CD4-positive, alpha-beta T cell treated with Interleukin-21 for 1 hour (primary cell): ENCODE results near the gene HSD17B11.
A peak's percentile ranks its signal among the peaks of the same experiment; 100 is the strongest.
"Not testable (repeated sequence)": the region's sequence is repeated elsewhere in the genome, so short reads cannot be mapped to it uniquely, and the experiment has no call there.

Experiments used
- DNase-seq: peaks from one replicate; pipeline ENCODE4 v3.0.0-alpha.2; 2020

Gene HSD17B11

GRCh38 chr4:87403732-87404131, 12.7 kb upstream of the HSD17B11 start:
- DNase-seq = not testable (repeated sequence)

GRCh38 chr4:87399954-87400353, 9.0 kb upstream of the HSD17B11 start:
- no peak for DNase-seq

DNA sequence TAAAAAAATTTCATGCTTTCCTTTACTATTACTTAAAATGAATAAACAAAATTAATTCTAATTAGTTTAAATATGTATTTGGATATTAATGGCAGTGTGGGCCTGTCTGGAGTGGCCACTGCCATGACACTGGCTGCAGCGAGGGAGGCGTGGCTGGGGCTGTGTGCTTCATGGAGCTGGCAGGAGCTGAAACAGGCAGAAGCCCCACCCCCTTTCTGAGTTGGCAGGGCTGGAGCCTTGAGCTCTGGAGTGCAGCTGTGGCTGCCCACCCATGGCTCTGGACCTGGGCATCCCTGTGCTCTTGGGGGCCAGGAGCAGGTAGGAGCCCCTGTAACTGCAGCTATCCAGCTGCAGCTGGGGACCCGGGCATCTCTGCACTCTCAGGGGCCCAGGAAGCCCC, 8.2 kb upstream of the HSD17B11 start:
- DNase-seq = no peak

DNA sequence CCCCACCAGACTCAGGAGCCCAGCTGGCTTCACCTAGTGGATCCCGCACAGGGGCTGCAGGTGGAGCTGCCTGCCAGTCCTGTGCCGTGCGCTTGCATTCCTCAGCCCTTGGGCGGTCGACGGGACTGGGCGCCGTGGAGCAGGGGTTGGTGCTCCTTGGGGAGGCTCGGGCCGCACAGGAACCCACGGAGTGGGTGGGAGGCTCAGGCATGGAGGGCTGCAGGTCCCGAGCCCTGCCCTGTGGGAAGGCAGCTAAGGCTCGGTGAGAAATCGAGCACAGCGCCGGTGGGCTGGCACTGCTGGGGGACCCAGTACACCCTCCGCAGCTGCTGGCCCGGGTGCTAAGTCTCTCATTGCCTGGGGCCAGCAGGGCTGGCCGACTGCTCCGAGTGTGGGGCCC, 4.9 kb upstream of the HSD17B11 start:
- not testable (repeated sequence) for DNase-seq

GRCh38 chr4:87395073-87395472, 4.1 kb upstream of the HSD17B11 start:
- not testable (repeated sequence) for DNase-seq

DNA sequence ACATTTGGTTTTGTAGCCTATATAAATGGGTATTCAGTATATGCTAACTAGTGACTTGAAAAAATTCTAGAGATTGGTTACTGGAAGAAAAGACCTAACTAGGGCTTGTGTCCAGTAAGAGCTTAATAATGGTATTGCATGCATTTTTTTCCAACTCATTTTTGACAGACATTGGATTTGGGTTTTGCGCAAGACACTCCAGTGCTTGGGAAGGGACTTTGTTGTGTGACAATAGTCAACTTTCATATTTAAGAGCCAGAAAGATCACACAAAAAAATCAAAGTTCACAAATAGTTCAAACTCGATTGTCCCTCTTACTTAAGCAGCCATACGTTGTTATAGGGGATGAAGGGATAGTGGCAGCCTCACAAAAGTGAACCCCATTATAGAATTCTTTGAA, 1.2 kb upstream of the HSD17B11 start:
- DNase-seq = no peak

- DNase-seq = no peak
Observed at GRCh38 chr4:87391576-87392054, 627 bp upstream of the HSD17B11 start.

- no peak for DNase-seq
Observed at GRCh38 chr4:87390551-87390890, 467 bp downstream of the HSD17B11 start.

DNA sequence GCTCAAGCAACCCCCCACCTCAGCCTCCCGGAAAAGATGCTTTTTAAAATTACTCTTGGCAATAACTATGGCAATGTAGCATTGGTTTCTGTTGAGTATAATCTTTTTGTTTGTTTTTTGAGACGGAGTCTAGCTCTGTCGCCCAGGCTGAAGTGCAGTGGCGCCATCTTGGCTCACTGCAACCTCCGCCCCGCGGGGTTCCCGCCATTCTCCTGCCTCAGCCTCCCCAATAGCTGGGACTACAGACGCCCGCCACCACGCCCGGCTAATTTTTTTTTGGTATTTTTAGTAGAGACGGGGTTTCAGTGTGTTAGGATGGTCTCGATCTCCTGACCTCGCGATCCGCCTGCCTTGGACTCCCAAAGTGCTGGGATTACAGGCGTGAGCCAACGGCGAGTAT, 933 bp downstream of the HSD17B11 start:
- DNase-seq = not testable (repeated sequence)

DNA sequence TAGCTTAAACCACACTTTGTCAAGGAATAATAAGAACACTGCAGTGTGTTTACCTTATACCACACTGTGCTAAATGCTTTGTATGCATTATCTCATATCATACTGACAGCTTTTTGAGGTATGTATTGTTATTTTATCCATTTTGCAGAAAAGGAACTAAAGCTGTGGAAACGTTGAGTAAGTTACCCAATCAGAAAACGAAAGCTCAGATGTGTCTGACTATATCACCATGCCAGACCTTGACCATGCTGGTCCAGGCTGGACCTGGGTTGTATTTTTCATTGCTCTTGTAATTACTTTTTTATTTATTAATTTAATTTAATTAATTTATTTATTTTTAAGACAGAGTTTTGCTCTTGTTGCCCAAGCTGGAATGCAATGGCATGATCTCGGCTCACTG, 2.1 kb downstream of the HSD17B11 start:
- no peak for DNase-seq

GRCh38 chr4:87387237-87387636, 3.8 kb downstream of the HSD17B11 start:
- no peak for DNase-seq

DNA sequence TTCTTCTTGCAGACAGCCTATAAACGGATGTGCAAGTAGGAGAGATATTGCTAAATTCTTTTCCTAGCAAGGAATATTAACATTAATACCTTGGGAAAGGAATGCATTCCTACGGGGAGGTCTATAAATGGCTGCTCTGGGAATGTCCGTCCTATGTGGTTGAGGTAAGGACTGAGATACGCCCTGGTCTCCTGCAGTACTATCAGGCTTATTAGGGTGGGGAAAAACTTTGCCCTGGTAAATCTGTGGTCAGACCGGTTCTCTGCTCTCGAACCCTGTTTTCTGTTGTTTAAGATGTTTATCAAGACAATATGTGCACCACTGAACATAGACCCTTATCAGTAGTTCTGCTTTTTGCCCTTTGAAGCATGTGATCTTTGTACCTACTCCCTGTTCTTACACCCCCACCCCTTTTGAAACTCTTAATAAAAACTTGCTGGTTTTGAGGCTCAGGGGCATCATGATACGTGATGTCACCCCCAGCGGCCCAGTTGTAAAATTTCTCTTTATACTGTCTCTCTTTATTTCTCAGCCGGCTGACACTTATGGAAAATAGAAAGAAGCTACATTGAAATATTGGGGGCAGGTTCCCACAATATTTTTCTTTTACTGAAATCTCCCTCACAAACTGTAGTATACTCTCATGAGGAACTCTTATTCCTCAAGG, 6.4 kb downstream of the HSD17B11 start:
- DNase-seq = not testable (repeated sequence)

DNA sequence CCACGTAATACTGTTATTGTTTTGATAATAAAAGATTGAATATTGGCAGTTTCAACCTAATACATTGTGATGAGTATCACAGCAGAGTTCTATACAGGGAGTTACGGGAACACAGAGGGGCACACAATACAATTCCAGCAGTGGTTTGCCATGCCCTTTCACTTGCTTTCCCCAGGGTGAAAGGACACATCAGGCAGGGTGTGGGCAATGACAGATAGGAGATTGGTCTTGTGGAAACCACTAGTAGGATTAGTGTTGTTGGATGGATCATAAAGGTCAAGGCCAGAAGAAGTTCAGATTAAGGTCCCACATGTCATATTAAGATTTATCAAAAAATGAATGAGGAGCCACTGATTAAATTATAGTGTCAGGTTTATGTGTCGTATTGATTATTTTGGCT, 8.1 kb downstream of the HSD17B11 start:
- DNase-seq = no peak

DNA sequence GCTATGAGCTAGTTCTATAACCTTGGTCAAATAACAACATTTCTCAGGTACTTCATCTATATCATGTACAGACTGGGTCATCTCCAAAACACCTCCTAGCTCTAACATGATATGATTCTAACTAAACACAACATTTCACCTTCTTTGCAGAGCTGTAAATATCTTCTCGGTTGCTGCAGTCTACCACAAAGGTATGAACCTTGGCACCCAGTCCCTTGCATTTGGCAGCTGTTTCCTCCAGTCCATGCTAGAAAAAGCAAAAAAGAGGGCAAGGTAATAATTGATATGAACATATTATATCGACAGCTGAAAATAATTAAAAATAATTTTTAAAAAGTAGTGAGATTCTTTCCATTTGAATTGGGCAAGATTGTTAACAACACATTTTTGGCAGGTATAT, 8.9 kb downstream of the HSD17B11 start:
- DNase-seq = no peak

DNA sequence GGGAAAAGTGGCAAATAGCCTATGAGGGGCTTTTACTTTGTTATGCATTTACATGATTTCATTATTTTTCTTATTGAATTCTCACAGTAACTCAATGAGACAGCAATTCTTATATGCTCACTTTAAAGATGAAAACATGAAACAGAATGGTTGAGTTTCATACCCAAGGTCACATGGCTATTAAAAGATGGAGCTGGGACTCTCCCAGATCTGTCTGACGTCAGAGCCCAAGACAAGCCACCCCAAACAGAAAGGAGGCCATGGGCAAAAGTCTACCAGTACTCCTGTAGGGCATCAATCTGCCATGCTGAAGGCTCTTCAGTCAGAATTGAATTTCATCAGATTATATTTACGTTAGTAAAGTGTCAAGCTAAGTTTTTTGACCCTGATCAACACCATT, 13.2 kb downstream of the HSD17B11 start:
- DNase-seq = no peak

- DNase-seq = peak; percentile 52
Observed at GRCh38 chr4:87375719-87376291, 15.2 kb downstream of the HSD17B11 start.

GRCh38 chr4:87370068-87370467, 20.9 kb downstream of the HSD17B11 start:
- no peak for DNase-seq

DNA sequence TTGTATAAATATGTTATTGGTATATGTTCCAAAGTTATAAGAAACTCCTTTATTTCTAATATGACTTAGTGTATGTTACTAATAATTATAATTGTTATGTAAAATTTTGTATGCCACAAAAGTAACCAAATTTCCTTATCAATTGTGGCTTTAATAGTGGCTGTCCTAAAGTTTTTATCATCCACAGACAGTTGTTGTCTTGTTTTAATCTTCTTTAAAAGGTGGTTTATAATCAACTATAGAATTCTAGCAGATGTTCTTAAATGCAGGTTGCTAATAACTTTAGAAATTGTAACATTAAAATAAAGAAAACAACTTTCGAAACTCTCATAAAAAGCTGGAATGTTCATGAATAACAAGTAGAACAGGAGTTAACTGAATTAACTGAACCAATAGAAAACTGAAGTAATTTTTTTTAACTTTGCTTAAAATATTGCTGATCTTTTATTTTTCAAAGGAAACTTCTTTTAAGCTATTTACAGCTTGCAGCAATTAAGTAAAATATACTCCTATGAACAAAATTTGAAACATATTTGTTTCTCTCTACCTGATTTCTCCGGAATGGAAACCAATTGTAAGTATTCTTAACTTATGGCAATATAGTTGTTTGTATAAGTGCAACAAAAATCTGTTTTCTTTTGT, 24.3 kb downstream of the HSD17B11 start:
- no peak for DNase-seq

GRCh38 chr4:87365348-87365747, 25.6 kb downstream of the HSD17B11 start:
- no peak for DNase-seq

GRCh38 chr4:87363552-87363951, 27.4 kb downstream of the HSD17B11 start:
- DNase-seq = no peak

DNA sequence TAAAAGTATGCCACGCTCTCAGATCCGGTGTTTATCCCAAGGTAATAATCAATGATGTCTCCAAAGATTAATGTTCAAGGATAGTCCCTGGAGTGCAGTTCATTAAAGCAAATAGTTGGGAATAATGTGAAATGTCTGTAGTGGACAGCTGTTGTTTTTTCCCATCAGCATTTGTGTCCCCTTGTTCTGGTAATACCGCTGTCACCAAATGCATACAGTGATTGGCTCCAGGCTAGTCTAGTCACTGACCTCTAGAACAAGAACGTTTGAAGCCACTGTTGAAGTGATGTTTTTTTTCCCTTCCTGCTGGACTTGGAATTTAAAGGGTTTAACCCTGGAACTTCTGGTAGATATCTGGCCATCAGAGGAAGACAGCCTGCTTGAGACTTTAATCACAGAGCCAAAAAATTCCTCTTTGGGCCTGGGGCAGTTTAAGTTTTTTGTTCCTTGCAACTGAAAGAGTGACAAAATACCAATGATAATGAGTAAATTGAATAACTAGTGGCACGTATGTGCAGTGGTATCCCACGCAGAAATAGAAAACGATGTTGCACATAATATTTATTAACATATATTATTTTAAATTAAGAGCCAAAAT, 30.6 kb downstream of the HSD17B11 start:
- no peak for DNase-seq

DNA sequence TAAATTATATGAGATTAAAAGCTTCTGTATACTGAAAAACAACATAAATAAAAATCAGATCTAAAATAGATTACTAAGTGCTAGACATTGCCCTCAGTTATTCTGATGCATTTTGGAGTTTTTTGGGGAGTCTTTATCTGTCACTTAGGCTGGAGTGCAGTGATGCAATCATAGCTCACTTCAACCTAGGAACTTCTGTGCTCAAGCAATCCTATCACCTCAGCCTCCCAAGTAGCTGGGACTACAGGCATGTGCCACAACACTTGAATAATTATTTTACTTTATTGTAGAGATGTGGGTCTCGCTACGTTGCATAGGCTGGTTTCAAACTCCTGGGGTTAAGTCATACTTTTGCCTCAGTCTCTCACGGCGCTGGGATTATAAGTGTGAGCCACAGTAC, 31.7 kb downstream of the HSD17B11 start:
- DNase-seq = no peak

DNA sequence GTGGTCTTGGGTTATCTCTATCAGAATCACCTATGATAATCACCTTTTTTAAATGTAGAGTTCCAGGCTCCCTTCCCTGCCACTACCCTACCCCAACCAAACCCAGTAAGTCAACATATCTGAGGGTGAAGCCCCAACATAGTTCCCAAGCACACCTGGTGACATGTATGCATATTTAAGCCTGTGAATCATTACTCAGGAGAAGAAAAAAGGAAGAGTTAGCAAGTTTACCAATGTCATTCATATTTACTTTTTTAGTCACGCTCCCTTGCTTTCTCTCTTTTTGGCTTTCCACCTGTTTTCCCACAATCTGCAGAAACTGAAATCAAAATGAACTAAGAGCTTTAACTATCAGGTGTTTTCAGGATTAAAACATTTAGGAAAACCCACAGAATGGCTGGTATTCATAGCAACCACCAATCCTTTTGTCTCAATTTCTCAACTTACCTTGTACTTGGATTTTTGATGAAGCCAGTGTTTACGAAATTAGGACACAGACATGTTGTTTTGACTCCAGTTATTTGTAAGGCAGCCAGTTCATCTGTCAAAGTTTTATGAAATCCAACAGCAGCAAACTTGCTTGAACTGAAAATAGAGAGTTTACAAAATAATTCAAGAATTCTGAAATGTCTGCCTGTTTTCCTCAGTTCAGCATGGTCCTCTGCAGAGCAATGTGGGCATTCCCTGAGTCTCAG, 34.0 kb downstream of the HSD17B11 start:
- no peak for DNase-seq
